Uterus (tissue), 4 donors: ENCODE results near the gene ME3. TPM values are rescaled to one million over a fixed set of nuclear protein-coding genes. Genes with fewer than 3 reads are reported as not detected.

Experiments
- DNase-seq, 2 donors: peaks; one replicate each; pipeline ENCODE4 v3.0.0-alpha.2; 2019 to 2020
- H3K27ac ChIP-seq, 2 donors: fragments of 200-600 bp; sonication (generic); 1 replicate in 1 of 2; 2 replicates in 1 of 2; pipeline ENCODE4 v1.5.1; 2016 to 2018
- H3K27me3 ChIP-seq, 2 donors: fragments of 200-600 bp; sonication (generic); one replicate each; pipeline ENCODE4 v1.5.1; 2018 to 2019; ENCODE audit warnings: control low read depth in 1 of 2
- H3K36me3 ChIP-seq, 2 donors: fragments of 200-600 bp; sonication (generic); one replicate each; pipeline ENCODE4 v1.5.1; 2019; ENCODE audit warnings: control low read depth in 1 of 2
- H3K4me1 ChIP-seq, 2 donors: fragments of 200-600 bp; sonication (generic); one replicate each; pipeline ENCODE4 v1.5.1; 2018 to 2019; ENCODE audit warnings: control low read depth in 1 of 2
- H3K4me3 ChIP-seq, 2 donors: fragments of 200-600 bp; sonication (generic); 1 replicate in 1 of 2; 2 replicates in 1 of 2; pipeline ENCODE4 v1.5.1; 2018 to 2019; ENCODE audit warnings: mild to moderate bottlenecking in 1 of 2
- H3K9me3 ChIP-seq, 2 donors: fragments of 200-600 bp; sonication (generic); one replicate each; pipeline ENCODE4 v1.5.1; 2019; ENCODE audit warnings: control low read depth in 1 of 2
- POLR2A ChIP-seq, 2 donors: fragments of 450-650 bp; IDR thresholded peaks; one replicate each; pipeline ENCODE4 v1.6.1; 2016; ENCODE audit warnings: antibody characterized with exemption in 2 of 2, mild to moderate bottlenecking in 1 of 2, moderate library complexity in 1 of 2
- intact Hi-C: fragments of 100-400 bp; cut with DNase I; formaldehyde crosslinking; loops from one replicate; pipeline ENCODE4 v1.15.1; 2023; ENCODE audit warnings: low total_unique reads
- total RNA-seq, 4 donors: library from RNA; depleted of rRNA in 3 of 4; stranded (reverse); fragments of >200 nt in 3 of 4; gene quantifications; one replicate each; pipeline versions ENCODE4 v1.1.0 to v1.2.4, GENCODE V29; 2014 to 2023
- TF ChIP-seq, protein P1 (sequence below), 4 experiments: fragments of 200-600 bp in 2 of 4; fragments of 450-650 bp in 2 of 4; sonication (generic) in 2 of 4; IDR thresholded peaks; one replicate each; pipeline ENCODE4 v1.5.1; 2016 to 2019; ENCODE audit warnings: antibody characterized with exemption in 4 of 4, mild to moderate bottlenecking in 2 of 4, moderate library complexity in 1 of 4
- donor health status: DM: yes; HTN: yes; CAD: no.

Gene ME3
- total RNA-seq, 4 donors from 2014 or later, result 44.3 to 169 (median 54.2) TPM

DNA sequence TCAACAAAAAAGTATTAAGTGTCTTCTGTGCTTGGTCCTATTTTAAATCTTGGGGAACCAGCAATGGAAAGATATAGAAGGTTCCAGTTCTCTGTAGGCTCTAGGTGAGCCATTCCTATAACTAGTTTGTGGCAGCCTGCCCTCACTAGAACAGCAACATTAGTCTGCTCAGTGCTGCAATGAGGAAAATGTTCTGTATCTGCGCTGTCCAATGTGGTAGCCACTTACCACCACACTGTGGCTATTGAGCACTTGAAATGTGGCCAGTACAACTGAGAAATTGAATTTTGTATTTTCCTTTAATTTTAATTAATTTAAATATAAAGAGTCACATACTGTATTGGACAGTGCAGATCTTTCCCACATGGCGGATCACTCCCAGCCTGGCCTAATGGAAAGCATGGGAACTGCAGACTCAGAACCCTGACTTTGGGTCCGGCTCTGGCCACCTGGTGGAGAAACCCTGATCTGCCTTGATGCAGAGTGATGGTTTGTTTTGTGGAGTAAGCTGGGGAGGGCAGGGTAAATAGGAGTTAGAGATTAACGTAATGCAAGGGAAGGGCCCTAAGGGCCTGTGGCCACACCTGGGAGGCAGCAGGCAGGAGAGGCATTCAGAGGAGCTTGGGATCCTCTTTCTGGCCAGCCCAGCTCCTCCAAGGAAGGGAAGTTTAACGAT lies 101.0 kb downstream of the ME3 start:
- H3K27me3 ChIP-seq, result no peaks in the 10 kb centered on the region
- TF ChIP-seq, protein P1, sequence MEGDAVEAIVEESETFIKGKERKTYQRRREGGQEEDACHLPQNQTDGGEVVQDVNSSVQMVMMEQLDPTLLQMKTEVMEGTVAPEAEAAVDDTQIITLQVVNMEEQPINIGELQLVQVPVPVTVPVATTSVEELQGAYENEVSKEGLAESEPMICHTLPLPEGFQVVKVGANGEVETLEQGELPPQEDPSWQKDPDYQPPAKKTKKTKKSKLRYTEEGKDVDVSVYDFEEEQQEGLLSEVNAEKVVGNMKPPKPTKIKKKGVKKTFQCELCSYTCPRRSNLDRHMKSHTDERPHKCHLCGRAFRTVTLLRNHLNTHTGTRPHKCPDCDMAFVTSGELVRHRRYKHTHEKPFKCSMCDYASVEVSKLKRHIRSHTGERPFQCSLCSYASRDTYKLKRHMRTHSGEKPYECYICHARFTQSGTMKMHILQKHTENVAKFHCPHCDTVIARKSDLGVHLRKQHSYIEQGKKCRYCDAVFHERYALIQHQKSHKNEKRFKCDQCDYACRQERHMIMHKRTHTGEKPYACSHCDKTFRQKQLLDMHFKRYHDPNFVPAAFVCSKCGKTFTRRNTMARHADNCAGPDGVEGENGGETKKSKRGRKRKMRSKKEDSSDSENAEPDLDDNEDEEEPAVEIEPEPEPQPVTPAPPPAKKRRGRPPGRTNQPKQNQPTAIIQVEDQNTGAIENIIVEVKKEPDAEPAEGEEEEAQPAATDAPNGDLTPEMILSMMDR (IDR thresholded peaks at IDR 0.05), result peak in 2 of 4 experiments; percentile 6
- no peak for TF ChIP-seq POLR2A (IDR thresholded peaks at IDR 0.05)
- no peak overlapping the region for H3K4me3 ChIP-seq
- H3K9me3 ChIP-seq, result no peaks in the 10 kb centered on the region
- H3K27ac ChIP-seq, result no peak overlapping the region
- no peak for DNase-seq
- intact Hi-C loops, result no loop called here
- no peaks in the 10 kb centered on the region for H3K36me3 ChIP-seq
- peaks cover 0 to 2% of the 10 kb centered on the region in 2 donors for H3K4me1 ChIP-seq

DNA sequence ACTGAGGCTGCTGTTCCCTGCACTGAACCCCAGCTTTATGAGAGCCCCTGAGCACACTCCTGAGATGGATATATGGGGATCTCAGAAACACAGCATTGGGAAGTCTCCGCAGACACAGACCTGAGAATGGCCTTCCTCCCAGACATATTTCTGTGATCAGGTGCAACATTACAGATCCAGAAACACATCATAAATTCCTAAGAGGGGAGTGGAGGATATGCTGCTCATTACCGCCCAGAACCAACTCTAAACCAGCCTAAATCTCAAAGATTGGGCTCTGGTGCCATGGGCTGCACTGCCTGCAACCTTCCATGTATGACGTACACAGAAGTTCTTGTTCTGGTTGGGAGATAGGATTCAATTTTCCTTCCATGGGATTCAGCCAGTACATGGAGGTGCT lies 102.0 kb downstream of the ME3 start:
- Histone ChIP-seq H3K27ac (no peak overlapping the region), H3K4me1 (no peaks in the 10 kb centered on the region), H3K9me3 (no peaks in the 10 kb centered on the region), H3K36me3 (no peaks in the 10 kb centered on the region), H3K27me3 (no peaks in the 10 kb centered on the region), H3K4me3 (no peak overlapping the region)
- no peak for TF ChIP-seq POLR2A (IDR thresholded peaks at IDR 0.05)
- TF ChIP-seq, protein P1 (IDR thresholded peaks at IDR 0.05), result no peak
- intact Hi-C loops, result no loop called here
- DNase-seq, result no peak

DNA sequence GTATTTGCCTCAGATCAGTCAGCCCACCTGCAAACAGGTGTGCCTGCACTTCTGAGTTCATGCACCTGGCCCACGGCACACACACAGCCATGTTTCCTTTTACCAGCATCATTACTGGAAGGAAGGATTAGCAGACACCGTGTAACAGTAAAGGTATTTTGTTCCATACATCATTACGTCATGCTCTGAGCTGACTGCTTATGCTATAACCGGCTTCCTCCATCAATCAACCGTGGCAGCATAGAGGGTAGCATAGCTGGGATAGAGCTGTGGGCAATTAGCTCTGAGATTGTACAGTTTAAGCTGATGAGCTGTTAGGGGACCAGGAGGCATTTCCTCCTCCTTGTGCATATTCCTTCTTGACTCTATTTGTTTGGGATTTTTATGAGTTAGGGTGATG lies 102.4 kb downstream of the ME3 start:
- DNase-seq, result no peak
- no peak for TF ChIP-seq POLR2A (IDR thresholded peaks at IDR 0.05)
- TF ChIP-seq, protein P1 (IDR thresholded peaks at IDR 0.05), result no peak
- intact Hi-C loops, result no loop called here
- H3K27ac ChIP-seq, result no peak overlapping the region
- H3K9me3 ChIP-seq, result no peaks in the 10 kb centered on the region
- H3K27me3 ChIP-seq, result no peaks in the 10 kb centered on the region
- no peaks in the 10 kb centered on the region for H3K4me1 ChIP-seq
- no peak overlapping the region for H3K4me3 ChIP-seq
- no peaks in the 10 kb centered on the region for H3K36me3 ChIP-seq

DNA sequence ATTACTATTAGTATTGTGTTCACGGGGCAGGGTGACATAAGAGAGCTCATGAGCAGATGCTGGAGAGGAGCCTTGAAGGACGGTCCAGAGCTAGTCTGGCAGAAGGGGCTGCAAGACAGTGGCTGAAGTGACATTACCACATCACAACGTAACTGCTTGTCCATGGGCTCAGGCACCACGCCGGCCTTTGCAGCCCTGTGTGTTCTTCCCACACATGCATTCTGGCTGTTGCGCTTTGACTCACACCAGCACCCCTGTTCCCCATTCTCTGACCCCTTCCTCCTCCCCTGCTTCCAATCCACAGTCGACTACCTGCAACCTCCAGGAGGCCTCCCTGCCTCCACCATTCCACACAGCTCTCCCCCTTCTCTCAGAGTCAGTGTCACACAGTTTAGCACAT lies 103.3 kb downstream of the ME3 start:
- no peak overlapping the region for H3K27ac ChIP-seq
- no peaks in the 10 kb centered on the region for H3K27me3 ChIP-seq
- no peaks in the 10 kb centered on the region for H3K4me1 ChIP-seq
- no peak for DNase-seq
- intact Hi-C loops, result no loop called here
- no peak for TF ChIP-seq POLR2A (IDR thresholded peaks at IDR 0.05)
- no peak overlapping the region for H3K4me3 ChIP-seq
- no peaks in the 10 kb centered on the region for H3K36me3 ChIP-seq
- H3K9me3 ChIP-seq, result no peaks in the 10 kb centered on the region

DNA sequence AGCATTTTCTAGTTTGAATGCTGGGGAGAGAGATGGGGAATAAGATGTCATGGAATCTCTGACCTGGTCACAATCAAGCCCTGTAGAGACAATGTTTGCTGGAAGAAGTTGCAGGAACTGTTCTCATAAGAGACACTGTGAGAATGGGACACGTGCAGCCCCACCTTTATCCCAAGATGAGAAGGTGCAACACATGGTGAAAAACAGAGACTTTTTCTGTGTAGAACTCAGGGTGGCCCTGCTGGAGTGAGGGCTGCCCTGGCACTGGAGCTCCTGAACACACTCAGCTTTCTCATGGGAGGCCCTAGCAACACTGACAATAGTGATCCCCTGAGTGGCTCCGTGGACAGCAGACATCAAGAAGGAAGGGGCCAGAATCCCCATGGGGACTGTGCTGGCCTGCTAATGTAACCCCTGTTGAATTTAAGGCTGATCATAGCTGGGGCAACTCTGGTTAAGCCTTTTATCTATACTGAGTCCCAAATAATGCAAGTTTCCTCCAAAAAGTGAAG lies 106.6 kb downstream of the ME3 start:
- H3K4me3 ChIP-seq, result no peak overlapping the region
- H3K27ac ChIP-seq, result peak overlapping the region in 1 of 2 donors; percentile 6
- TF ChIP-seq, protein P1 (IDR thresholded peaks at IDR 0.05), result no peak
- TF ChIP-seq POLR2A (IDR thresholded peaks at IDR 0.05), result no peak
- intact Hi-C loops, result no loop called here
- no peaks in the 10 kb centered on the region for H3K4me1 ChIP-seq
- DNase-seq, result no peak
- H3K9me3 ChIP-seq, result no peaks in the 10 kb centered on the region
- H3K27me3 ChIP-seq, result no peaks in the 10 kb centered on the region
- no peaks in the 10 kb centered on the region for H3K36me3 ChIP-seq
